Measurements from ENCODE around the gene FBLN1. TPM values are rescaled to one million over a fixed set of nuclear protein-coding genes. Genes with fewer than 3 reads are reported as not detected.

FBLN1 gene
- total and polyA plus RNA-seq, 2 of the 8 experiments (the other 6 are each of a cell fraction or from before 2014, with no cell fraction given): 159 to 168 TPM

DNA sequence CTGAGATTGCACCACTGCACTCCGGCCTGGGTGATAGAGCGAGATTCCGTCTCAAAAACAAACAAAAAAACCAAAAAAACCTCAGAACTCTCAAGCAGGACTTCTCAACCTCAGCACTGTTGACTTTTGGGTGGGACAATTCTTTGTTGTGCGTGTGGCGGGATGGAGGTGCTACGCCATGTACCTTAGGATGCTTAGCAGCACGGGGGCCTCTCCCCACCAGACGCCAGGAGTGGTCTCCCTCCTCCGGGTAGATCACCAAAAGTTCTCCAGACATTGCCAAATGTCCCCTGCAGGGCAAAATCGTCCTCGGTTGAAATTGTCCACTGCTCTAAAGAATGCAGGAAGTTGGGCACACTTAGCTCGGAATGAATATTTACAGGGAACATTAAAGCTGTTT is 142.0 kb downstream of the FBLN1 start:
- no peak overlapping the region for H3K56ac ChIP-seq (replicated peaks; ENCODE audit: insufficient read length, low read depth, low read length)
- WGBS, 2 experiments (ENCODE audit: extremely low coverage in 1 of 2, insufficient coverage in 1 of 2, insufficient read length in 1 of 2, insufficient replicate concordance in 2 of 2, low coverage in 1 of 2, low lambda C conversion rate in 2 of 2, missing lambda C conversion rate in 1 of 2): 95% methylated on average over 11 of the region's 12 CpGs; no CpG with 5 or more reads in 1 of the 2 experiments
- no peak for FAIRE-seq
- H3K23ac ChIP-seq (ENCODE audit: insufficient read length): no peak overlapping the region
- no peak overlapping the region for H2AK5ac ChIP-seq (ENCODE audit: low read depth, low read length)
- no peak overlapping the region for H2BK15ac ChIP-seq (ENCODE audit: low read length)
- no peaks in the 10 kb centered on the region for H3K9me3 ChIP-seq (ENCODE audit: insufficient read depth in 2 of 2, low read depth in 1 of 2, low read length in 1 of 2)
- ChIA-PET CTCF (ENCODE audit: partially characterized antibody) (interaction anchor here (0.6 to 2.4 kb wide), 30 partner anchors 9 to 350 kb away, joined by 3 to 12 read pairs (median 4); no protein-coding TSS in a partner anchor), POLR2A (ENCODE audit: partially characterized antibody) (interaction anchor here (1.0 kb wide), 1 partner anchor 140 kb away, joined by 4 read pairs; no protein-coding TSS in a partner anchor)
- H3K9ac ChIP-seq (replicated peaks in 1 of 4; ENCODE audit: extremely low read depth in 1 of 4, low read depth in 3 of 4, low read length in 3 of 4): no peak overlapping the region
- no peak overlapping the region for H2BK120ac ChIP-seq (replicated peaks; ENCODE audit: low read depth, low read length)
- H2BK12ac ChIP-seq (ENCODE audit: low read depth, low read length): no peak overlapping the region
- no peak for DNase-seq (ENCODE audit: low read depth in 1 of 2, low spot score in 2 of 2)
- H3K4ac ChIP-seq (replicated peaks; ENCODE audit: insufficient read length, low read depth, low read length): no peak overlapping the region
- no peak overlapping the region for H4K5ac ChIP-seq (ENCODE audit: insufficient read length, low read depth, low read length)
- no peaks in the 10 kb centered on the region for H3K79me1 ChIP-seq (ENCODE audit: low read depth, low read length)
- no peak overlapping the region for H3K18ac ChIP-seq (ENCODE audit: extremely low read depth, low read length)
- peaks cover 3% of the 10 kb centered on the region; the same call in 1 of the 2 replicates for H3K23me2 ChIP-seq (ENCODE audit: low read depth, low read length)
- H3K79me2 ChIP-seq (ENCODE audit: control insufficient read depth in 1 of 2, insufficient read depth in 2 of 2, low read length in 2 of 2): no peaks in the 10 kb centered on the region
- no peak overlapping the region for H2BK5ac ChIP-seq (ENCODE audit: low read depth, low read length)
- H3K4me3 ChIP-seq (ENCODE audit: extremely low read depth in 1 of 4, insufficient read depth in 2 of 4, low read depth in 3 of 4, low read length in 4 of 4): no peak overlapping the region
- H3K27me3 ChIP-seq (replicated peaks in 1 of 4; ENCODE audit: control insufficient read depth in 3 of 4, extremely low read depth in 1 of 4, insufficient read depth in 3 of 4, low read length in 3 of 4): peaks cover 0 to 22% (median 7%) of the 10 kb centered on the region in 4 experiments; a peak in 5 of 7 replicates
- H3K14ac ChIP-seq (ENCODE audit: insufficient read length): no peak overlapping the region
- no peak overlapping the region for H2AFZ ChIP-seq (ENCODE audit: low read length)
- H3K36me3 ChIP-seq (ENCODE audit: control insufficient read depth in 2 of 4, insufficient read depth in 4 of 4, low read length in 3 of 4): no peaks in the 10 kb centered on the region
- no peak overlapping the region for H3K27ac ChIP-seq (ENCODE audit: low read depth, low read length)
- H3K4me1 ChIP-seq (replicated peaks in 1 of 4; ENCODE audit: control insufficient read depth in 3 of 4, insufficient read depth in 4 of 4, low read length in 3 of 4): peaks cover 0 to 16% (median 12%) of the 10 kb centered on the region in 4 experiments; a peak in 6 of 7 replicates
- H2BK20ac ChIP-seq (ENCODE audit: low read length): no peak overlapping the region
- H4K8ac ChIP-seq (ENCODE audit: extremely low read depth, insufficient read depth, low read length): no peak overlapping the region
- no peak overlapping the region for H4K91ac ChIP-seq (replicated peaks; ENCODE audit: insufficient read length, low read length)
- H3K4me2 ChIP-seq (ENCODE audit: insufficient read depth in 1 of 2, low read depth in 2 of 2, low read length in 2 of 2): no peak overlapping the region
- H4K20me1 ChIP-seq (replicated peaks in 1 of 2; ENCODE audit: control insufficient read depth in 1 of 2, insufficient read depth in 2 of 2, low read length in 2 of 2): no peaks in the 10 kb centered on the region
- TF ChIP-seq SIRT6 (IDR thresholded peaks at IDR 0.05; ENCODE audit: low read length): no peak
- TF ChIP-seq SIN3A (conservative IDR thresholded peaks at IDR 0.05 in 1 of 2, IDR thresholded peaks at IDR 0.05 in 1 of 2; ENCODE audit: low read depth in 1 of 2, low read length in 2 of 2): no peak
- no peak for TF ChIP-seq RXRA (IDR thresholded peaks at IDR 0.05; ENCODE audit: insufficient read depth, low read depth, low read length)
- no peak for TF ChIP-seq RAD21 (IDR thresholded peaks at IDR 0.05 in 1 of 2, conservative IDR thresholded peaks at IDR 0.05 in 1 of 2; ENCODE audit: low read depth in 2 of 2, low read length in 2 of 2)
- no peak for TF ChIP-seq TAF1 (IDR thresholded peaks at IDR 0.05; ENCODE audit: low read depth, low read length)
- no peak for TF ChIP-seq BCL11A (IDR thresholded peaks at IDR 0.05; ENCODE audit: low read depth in 2 of 2, low read length in 2 of 2)
- TF ChIP-seq, protein P1, sequence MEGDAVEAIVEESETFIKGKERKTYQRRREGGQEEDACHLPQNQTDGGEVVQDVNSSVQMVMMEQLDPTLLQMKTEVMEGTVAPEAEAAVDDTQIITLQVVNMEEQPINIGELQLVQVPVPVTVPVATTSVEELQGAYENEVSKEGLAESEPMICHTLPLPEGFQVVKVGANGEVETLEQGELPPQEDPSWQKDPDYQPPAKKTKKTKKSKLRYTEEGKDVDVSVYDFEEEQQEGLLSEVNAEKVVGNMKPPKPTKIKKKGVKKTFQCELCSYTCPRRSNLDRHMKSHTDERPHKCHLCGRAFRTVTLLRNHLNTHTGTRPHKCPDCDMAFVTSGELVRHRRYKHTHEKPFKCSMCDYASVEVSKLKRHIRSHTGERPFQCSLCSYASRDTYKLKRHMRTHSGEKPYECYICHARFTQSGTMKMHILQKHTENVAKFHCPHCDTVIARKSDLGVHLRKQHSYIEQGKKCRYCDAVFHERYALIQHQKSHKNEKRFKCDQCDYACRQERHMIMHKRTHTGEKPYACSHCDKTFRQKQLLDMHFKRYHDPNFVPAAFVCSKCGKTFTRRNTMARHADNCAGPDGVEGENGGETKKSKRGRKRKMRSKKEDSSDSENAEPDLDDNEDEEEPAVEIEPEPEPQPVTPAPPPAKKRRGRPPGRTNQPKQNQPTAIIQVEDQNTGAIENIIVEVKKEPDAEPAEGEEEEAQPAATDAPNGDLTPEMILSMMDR (IDR thresholded peaks at IDR 0.05; ENCODE audit: control extremely low read depth in 1 of 3, insufficient read depth in 1 of 3, low read depth in 1 of 3, low read length in 3 of 3): no peak
- no peak for TF ChIP-seq YY1 (IDR thresholded peaks at IDR 0.05; ENCODE audit: low read depth, low read length)
- TF ChIP-seq, protein P2, sequence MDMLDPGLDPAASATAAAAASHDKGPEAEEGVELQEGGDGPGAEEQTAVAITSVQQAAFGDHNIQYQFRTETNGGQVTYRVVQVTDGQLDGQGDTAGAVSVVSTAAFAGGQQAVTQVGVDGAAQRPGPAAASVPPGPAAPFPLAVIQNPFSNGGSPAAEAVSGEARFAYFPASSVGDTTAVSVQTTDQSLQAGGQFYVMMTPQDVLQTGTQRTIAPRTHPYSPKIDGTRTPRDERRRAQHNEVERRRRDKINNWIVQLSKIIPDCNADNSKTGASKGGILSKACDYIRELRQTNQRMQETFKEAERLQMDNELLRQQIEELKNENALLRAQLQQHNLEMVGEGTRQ (IDR thresholded peaks at IDR 0.05; ENCODE audit: low read length): no peak
- no peak for TF ChIP-seq CBX5 (IDR thresholded peaks at IDR 0.05; ENCODE audit: low read depth, low read length)

All from H1 (cell line).